ENCODE measurements around the gene EIF4G3. TPM values are rescaled to one million over a fixed set of nuclear protein-coding genes. Genes with fewer than 3 reads are reported as not detected.

The EIF4G3 gene
- polyA plus RNA-seq, 3 donors = 5.1 to 34.2 (median 5.8) TPM

- H3K9me3 ChIP-seq (replicated peaks in 1 of 2; ENCODE audit: control insufficient read depth in 1 of 2, insufficient read depth in 1 of 2, low read length in 2 of 2) = no peaks in the 10 kb centered on the region
- no peaks in the 10 kb centered on the region for H4K20me1 ChIP-seq (ENCODE audit: insufficient read depth, low read length)
- H3K9ac ChIP-seq (ENCODE audit: insufficient read depth, low read length, poor library complexity, severe bottlenecking) = no peak overlapping the region
- H3K4me1 Mint-ChIP-seq = peaks cover 30% of the 10 kb centered on the region
- H3K27me3 ChIP-seq (ENCODE audit: control insufficient read depth in 2 of 2, insufficient read depth in 2 of 2, low read length in 2 of 2) = no peaks in the 10 kb centered on the region
- no peak overlapping the region for H3K27ac ChIP-seq (ENCODE audit: low read depth in 1 of 2, low read length in 2 of 2)
- no peak overlapping the region for H3K4me3 Mint-ChIP-seq
- H2AFZ ChIP-seq (ENCODE audit: insufficient read depth, low read depth, low read length, poor library complexity, severe bottlenecking) = no peak overlapping the region
- H3K79me2 ChIP-seq (ENCODE audit: insufficient read depth, low read length) = no peaks in the 10 kb centered on the region
- H3K27me3 Mint-ChIP-seq (ENCODE audit: low read depth in 3 of 3) = peaks cover 0 to 2% (median 2%) of the 10 kb centered on the region in 3 donors
- TF ChIP-seq CTCF (IDR thresholded peaks at IDR 0.05) = no peak
- H3K36me3 Mint-ChIP-seq = peaks cover 21 to 42% of the 10 kb centered on the region in 2 donors
- peaks cover 3 to 31% of the 10 kb centered on the region in 2 donors for H3K36me3 ChIP-seq (replicated peaks in 1 of 2; ENCODE audit: control insufficient read depth in 1 of 2, insufficient read depth in 2 of 2, low read length in 2 of 2)
- intact Hi-C loops (cut with micrococcal nuclease) = no loop called here
- no peak overlapping the region for H3K4me2 ChIP-seq (replicated peaks; ENCODE audit: extremely low read depth, low read length, poor library complexity, severe bottlenecking)
- peak in 2 of 3 donors; percentile 5 to 6 for DNase-seq
- no peak overlapping the region for H3K4me3 ChIP-seq (replicated peaks in 1 of 3; ENCODE audit: low read depth in 2 of 3, low read length in 3 of 3)
- no peaks in the 10 kb centered on the region for H3K9me3 Mint-ChIP-seq
- no CpG with 5 or more reads among the region's 6 CpGs for WGBS (ENCODE audit: insufficient coverage)
- peaks cover 22 to 25% of the 10 kb centered on the region in 2 donors for H3K4me1 ChIP-seq (ENCODE audit: control insufficient read depth in 1 of 2, insufficient read depth in 2 of 2, low read length in 2 of 2)
- H3K27ac Mint-ChIP-seq = no peak overlapping the region
Measured at GRCh38 chr1:20948101-20948500, 228.6 kb downstream of the EIF4G3 start.

DNA sequence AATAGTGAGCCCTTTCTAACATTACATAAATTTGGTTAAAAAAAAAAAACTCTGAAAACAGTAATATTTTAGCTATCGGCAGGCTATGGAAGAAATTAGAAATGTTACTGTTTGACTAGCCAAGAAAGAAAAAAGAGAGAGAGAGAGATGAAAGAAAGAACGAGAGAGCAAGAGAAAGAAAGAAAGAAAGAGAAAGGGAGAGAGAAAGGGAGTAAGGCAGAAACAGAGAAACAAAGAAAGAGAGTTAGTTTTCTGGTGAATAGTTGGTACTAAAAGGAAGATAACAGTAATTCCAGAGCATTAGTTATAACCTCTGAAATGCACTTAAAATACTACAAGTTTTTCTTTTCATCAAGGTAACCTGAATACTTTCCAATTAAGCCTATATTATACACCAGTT, 229.3 kb downstream of the EIF4G3 start:
- no peak overlapping the region for H3K4me2 ChIP-seq (replicated peaks; ENCODE audit: extremely low read depth, low read length, poor library complexity, severe bottlenecking)
- peaks cover 3 to 31% of the 10 kb centered on the region in 2 donors for H3K36me3 ChIP-seq (replicated peaks in 1 of 2; ENCODE audit: control insufficient read depth in 1 of 2, insufficient read depth in 2 of 2, low read length in 2 of 2)
- Mint-ChIP-seq H3K4me3 (no peak overlapping the region), H3K27me3 (ENCODE audit: low read depth in 3 of 3) (peaks cover 0 to 2% (median 2%) of the 10 kb centered on the region in 3 donors), H3K27ac (peak overlapping the region in 3 of 7 donors; percentile 43 to 78 (median 68)), H3K4me1 (peaks cover 30% of the 10 kb centered on the region), H3K9me3 (no peaks in the 10 kb centered on the region), H3K36me3 (peaks cover 19 to 36% of the 10 kb centered on the region in 2 donors)
- WGBS (ENCODE audit: insufficient coverage) = 100% methylated on average over 1 of the region's 2 CpGs
- no peaks in the 10 kb centered on the region for H3K79me2 ChIP-seq (ENCODE audit: insufficient read depth, low read length)
- DNase-seq = no peak
- no peak for TF ChIP-seq CTCF (IDR thresholded peaks at IDR 0.05)
- H3K27ac ChIP-seq (ENCODE audit: low read depth in 1 of 2, low read length in 2 of 2) = no peak overlapping the region
- no peaks in the 10 kb centered on the region for H3K9me3 ChIP-seq (replicated peaks in 1 of 2; ENCODE audit: control insufficient read depth in 1 of 2, insufficient read depth in 1 of 2, low read length in 2 of 2)
- intact Hi-C loops (cut with micrococcal nuclease) = no loop called here
- H3K4me1 ChIP-seq (ENCODE audit: control insufficient read depth in 1 of 2, insufficient read depth in 2 of 2, low read length in 2 of 2) = peaks cover 22 to 25% of the 10 kb centered on the region in 2 donors
- no peaks in the 10 kb centered on the region for H3K27me3 ChIP-seq (ENCODE audit: control insufficient read depth in 2 of 2, insufficient read depth in 2 of 2, low read length in 2 of 2)
- no peak overlapping the region for H3K9ac ChIP-seq (ENCODE audit: insufficient read depth, low read length, poor library complexity, severe bottlenecking)
- H3K4me3 ChIP-seq (replicated peaks in 1 of 3; ENCODE audit: low read depth in 2 of 3, low read length in 3 of 3) = no peak overlapping the region
- H2AFZ ChIP-seq (ENCODE audit: insufficient read depth, low read depth, low read length, poor library complexity, severe bottlenecking) = no peak overlapping the region
- no peaks in the 10 kb centered on the region for H4K20me1 ChIP-seq (ENCODE audit: insufficient read depth, low read length)
